ENCODE measurements around the gene NAB1. TPM values are rescaled to one million over a fixed set of nuclear protein-coding genes. Genes with fewer than 3 reads are reported as not detected.

The NAB1 gene
- total and polyA plus RNA-seq, 2 donors from 2014 or later: 10.4 to 45.0 TPM

- no peak overlapping the region for H3K4me3 ChIP-seq (ENCODE audit: low read length in 3 of 3)
- no peak for TF ChIP-seq CTCF (IDR thresholded peaks at IDR 0.05; ENCODE audit: borderline replicate concordance, extremely low read depth, insufficient read depth)
- FAIRE-seq: no peak
Measured at GRCh38 chr2:190651413-190651812, 2.5 kb downstream of the NAB1 start.

DNA sequence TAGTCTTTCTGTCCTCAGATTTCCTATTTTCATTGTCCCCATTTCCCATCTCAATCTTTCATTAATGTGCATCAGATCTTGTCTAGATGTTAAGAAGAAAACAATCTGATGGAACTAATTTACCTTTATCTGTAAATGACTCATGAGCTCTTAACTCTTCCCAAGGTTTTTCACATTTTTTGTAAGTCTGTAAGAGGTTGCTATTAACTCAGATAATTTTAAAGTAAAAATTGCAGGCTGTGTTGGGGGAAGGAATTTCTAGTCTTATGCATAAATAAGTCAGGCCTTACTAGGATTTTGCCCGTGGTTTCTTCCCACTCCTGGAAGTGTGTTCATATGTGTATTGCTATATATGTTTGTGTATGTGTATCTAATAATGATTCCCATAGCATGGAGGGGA is 4.3 kb downstream of the NAB1 start:
- intact Hi-C loops (cut with DNase I): loop anchor here (10.0 kb wide), 1 partner anchor 118 kb away; the partner anchor contains the start of gene NEMP2
- Histone ChIP-seq H3K9me3 (ENCODE audit: control insufficient read depth in 2 of 3, insufficient read depth in 1 of 3, low read length in 3 of 3) (no peaks in the 10 kb centered on the region), H3K27ac (ENCODE audit: low read depth in 2 of 2, low read length in 2 of 2) (no peak overlapping the region), H3K4me1 (ENCODE audit: control insufficient read depth in 2 of 3, insufficient read depth in 2 of 3, low read depth in 1 of 3, low read length in 3 of 3) (peaks cover 0 to 9% (median 0%) of the 10 kb centered on the region in 3 donors), H3K9ac (ENCODE audit: low read length in 3 of 3) (no peak overlapping the region), H3K4me3 (ENCODE audit: low read length in 3 of 3) (no peak overlapping the region), H3K27me3 (ENCODE audit: control insufficient read depth, insufficient read depth, low read length) (no peaks in the 10 kb centered on the region), H3K36me3 (ENCODE audit: control insufficient read depth in 2 of 3, insufficient read depth in 3 of 3, low read length in 3 of 3) (no peaks in the 10 kb centered on the region)
- TF ChIP-seq CTCF (IDR thresholded peaks at IDR 0.05; ENCODE audit: borderline replicate concordance, extremely low read depth, insufficient read depth): no peak
- no peak for FAIRE-seq
- no peak for DNase-seq

More at GRCh38 chr2:190651413-190651812, 2.5 kb downstream of the NAB1 start:
- Histone ChIP-seq H3K27ac (ENCODE audit: low read depth in 2 of 2, low read length in 2 of 2) (no peak overlapping the region), H3K4me1 (ENCODE audit: control insufficient read depth in 2 of 3, insufficient read depth in 2 of 3, low read depth in 1 of 3, low read length in 3 of 3) (peaks cover 0 to 9% (median 0%) of the 10 kb centered on the region in 3 donors), H3K27me3 (ENCODE audit: control insufficient read depth, insufficient read depth, low read length) (no peaks in the 10 kb centered on the region), H3K36me3 (ENCODE audit: control insufficient read depth in 2 of 3, insufficient read depth in 3 of 3, low read length in 3 of 3) (no peaks in the 10 kb centered on the region), H3K9ac (ENCODE audit: low read length in 3 of 3) (no peak overlapping the region), H3K9me3 (ENCODE audit: control insufficient read depth in 2 of 3, insufficient read depth in 1 of 3, low read length in 3 of 3) (no peaks in the 10 kb centered on the region)
- intact Hi-C loops (cut with DNase I): loop anchor here (10.0 kb wide), 1 partner anchor 117 kb away; the partner anchor contains the start of gene NEMP2
- no peak for DNase-seq

DNA sequence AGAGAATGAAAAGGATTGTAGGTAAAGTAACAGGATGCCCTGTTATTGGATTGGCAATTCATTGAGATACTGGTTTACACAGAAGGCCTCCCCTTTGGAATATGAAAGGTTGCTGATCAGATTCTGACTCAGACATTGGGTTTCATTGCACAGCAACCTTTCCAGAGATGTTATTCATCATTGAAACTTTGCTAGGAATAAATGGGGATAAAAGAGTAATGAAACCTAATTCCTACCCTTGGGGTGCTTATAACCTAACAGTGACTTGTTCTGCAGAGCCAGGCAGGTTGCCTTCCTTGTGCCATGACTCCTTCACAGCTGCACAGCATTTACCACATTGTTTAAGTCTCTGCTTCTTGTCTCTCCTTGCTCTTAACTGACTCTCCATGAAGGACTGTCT is 5.0 kb downstream of the NAB1 start:
- no peak for DNase-seq
- Histone ChIP-seq H3K27ac (ENCODE audit: low read depth in 2 of 2, low read length in 2 of 2) (no peak overlapping the region), H3K9me3 (ENCODE audit: control insufficient read depth in 2 of 3, insufficient read depth in 1 of 3, low read length in 3 of 3) (no peaks in the 10 kb centered on the region), H3K27me3 (ENCODE audit: control insufficient read depth, insufficient read depth, low read length) (no peaks in the 10 kb centered on the region), H3K36me3 (ENCODE audit: control insufficient read depth in 2 of 3, insufficient read depth in 3 of 3, low read length in 3 of 3) (no peaks in the 10 kb centered on the region), H3K9ac (ENCODE audit: low read length in 3 of 3) (no peak overlapping the region), H3K4me1 (ENCODE audit: control insufficient read depth in 2 of 3, insufficient read depth in 2 of 3, low read depth in 1 of 3, low read length in 3 of 3) (peaks cover 0 to 9% (median 0%) of the 10 kb centered on the region in 3 donors), H3K4me3 (ENCODE audit: low read length in 3 of 3) (no peak overlapping the region)
- no peak for FAIRE-seq
- no peak for TF ChIP-seq CTCF (IDR thresholded peaks at IDR 0.05; ENCODE audit: borderline replicate concordance, extremely low read depth, insufficient read depth)
- intact Hi-C loops (cut with DNase I): loop anchor here (10.0 kb wide), 1 partner anchor 119 kb away; the partner anchor contains the start of gene NEMP2

DNA sequence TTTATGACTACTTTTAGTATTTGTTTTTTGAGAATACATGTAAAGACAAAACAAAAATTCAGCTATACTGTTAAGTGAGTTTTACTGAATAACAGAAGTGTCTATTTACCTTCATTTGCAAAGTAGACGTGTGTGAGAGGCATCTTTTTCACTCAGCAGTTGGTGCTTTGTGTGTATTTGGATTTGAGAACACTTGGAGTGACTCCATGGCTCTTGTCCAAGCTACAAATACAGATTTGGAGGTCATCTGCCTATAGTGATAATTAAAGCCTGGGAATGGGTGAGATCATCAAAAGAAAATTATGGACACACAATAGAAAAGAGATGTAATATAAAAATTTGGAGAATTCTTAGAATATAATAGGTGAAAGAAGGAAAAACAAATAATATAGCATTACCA is 6.2 kb downstream of the NAB1 start:
- no peak for FAIRE-seq
- intact Hi-C loops (cut with DNase I): loop anchor here (10.0 kb wide), 1 partner anchor 120 kb away; the partner anchor contains the start of gene NEMP2
- no peak for TF ChIP-seq CTCF (IDR thresholded peaks at IDR 0.05; ENCODE audit: borderline replicate concordance, extremely low read depth, insufficient read depth)

More for the DNA sequence above, 6.2 kb downstream of the NAB1 start:
- peaks cover 0 to 9% (median 0%) of the 10 kb centered on the region in 3 donors for H3K4me1 ChIP-seq (ENCODE audit: control insufficient read depth in 2 of 3, insufficient read depth in 2 of 3, low read depth in 1 of 3, low read length in 3 of 3)
- no peak for DNase-seq
- H3K9me3 ChIP-seq (ENCODE audit: control insufficient read depth in 2 of 3, insufficient read depth in 1 of 3, low read length in 3 of 3): no peaks in the 10 kb centered on the region
- H3K9ac ChIP-seq (ENCODE audit: low read length in 3 of 3): no peak overlapping the region
- no peak overlapping the region for H3K4me3 ChIP-seq (ENCODE audit: low read length in 3 of 3)
- no peaks in the 10 kb centered on the region for H3K27me3 ChIP-seq (ENCODE audit: control insufficient read depth, insufficient read depth, low read length)
- no peak overlapping the region for H3K27ac ChIP-seq (ENCODE audit: low read depth in 2 of 2, low read length in 2 of 2)
- H3K36me3 ChIP-seq (ENCODE audit: control insufficient read depth in 2 of 3, insufficient read depth in 3 of 3, low read length in 3 of 3): no peaks in the 10 kb centered on the region

Measured in kidney (tissue), 14 donors.